T1000 (cell line): ENCODE data around the gene SCAANT1.

Experiments
- DNase-seq: peaks from one replicate; lab custom pipeline; 2025; ENCODE audit warnings: mixed read lengths; lab: John Stamatoyannopoulos, UW

Gene SCAANT1

DNA sequence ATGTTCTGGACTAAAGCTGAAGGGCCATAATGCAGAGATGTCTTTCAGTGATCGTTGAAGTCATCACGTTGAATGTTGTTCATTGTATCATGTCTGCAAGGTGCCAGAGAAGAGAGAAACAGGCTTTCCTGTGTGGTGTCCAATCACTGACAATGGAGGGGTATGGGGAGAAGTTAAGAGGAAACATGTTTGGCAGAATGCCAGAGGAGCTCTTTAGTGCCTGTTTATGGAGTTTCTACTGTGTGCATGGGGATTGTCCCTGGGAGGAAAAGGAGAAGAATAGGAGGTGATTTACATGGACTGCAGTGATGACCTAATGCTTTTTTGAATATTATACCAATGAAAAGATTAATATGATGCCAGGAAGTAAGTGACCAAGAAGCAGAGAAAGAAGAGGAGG, 11.7 kb downstream of the SCAANT1 start:
- DNase-seq, result no peak

- no peak for DNase-seq
Observed at GRCh38 chr3:63900010-63900409, 12.2 kb downstream of the SCAANT1 start.

GRCh38 chr3:63896332-63897030, 15.7 kb downstream of the SCAANT1 start:
- DNase-seq, result no peak

GRCh38 chr3:63895422-63896189, 16.6 kb downstream of the SCAANT1 start:
- DNase-seq, result no peak

DNA sequence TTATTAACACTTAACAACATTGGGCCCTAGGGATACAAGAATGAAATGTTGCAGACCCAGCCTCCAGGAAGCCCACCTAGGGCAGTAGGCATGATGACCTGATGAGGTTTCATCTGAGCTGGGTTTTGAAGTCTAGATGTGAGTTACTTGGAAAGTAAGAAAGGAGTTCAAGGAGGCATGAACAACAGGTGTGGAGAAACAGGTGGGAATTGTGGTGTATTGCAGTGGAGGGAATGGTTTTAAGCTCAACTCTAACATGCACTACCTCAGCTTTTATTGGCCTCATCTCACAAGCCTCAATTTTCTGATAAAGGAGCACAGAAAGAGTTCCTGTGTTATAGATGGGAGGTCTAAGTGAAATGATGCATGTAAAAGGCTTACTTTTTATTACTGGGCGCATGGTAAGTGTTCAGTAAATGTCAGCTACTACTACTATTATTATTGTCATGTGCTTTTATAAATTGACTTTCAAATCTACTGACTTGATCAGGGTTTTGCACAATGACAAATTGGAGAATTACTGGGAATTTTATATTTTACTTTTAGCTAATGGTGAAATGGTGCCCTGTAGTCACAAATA, 19.3 kb downstream of the SCAANT1 start:
- DNase-seq, result no peak

GRCh38 chr3:63891518-63891917, 20.7 kb downstream of the SCAANT1 start:
- DNase-seq, result no peak

GRCh38 chr3:63886858-63887257, 25.3 kb downstream of the SCAANT1 start:
- DNase-seq, result no peak

DNA sequence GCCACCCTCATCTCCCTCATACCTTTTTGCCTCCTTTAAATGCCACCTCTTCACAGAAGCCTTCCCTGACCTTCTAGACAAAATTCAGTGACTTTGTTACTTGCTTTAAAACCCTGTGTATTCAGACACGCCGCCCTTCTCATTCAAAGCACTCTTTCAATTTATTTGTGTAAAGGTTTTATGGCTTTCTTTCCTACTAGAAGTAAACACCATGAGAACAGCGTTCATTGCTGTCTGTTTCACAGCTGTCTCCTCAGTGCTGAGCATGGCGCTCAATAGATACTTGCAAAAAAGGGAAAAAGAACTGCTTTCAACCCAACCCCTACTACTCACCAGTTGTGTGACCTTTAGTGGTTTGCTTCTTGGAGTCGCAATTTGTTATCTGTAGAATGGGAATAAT, 31.5 kb downstream of the SCAANT1 start:
- no peak for DNase-seq

GRCh38 chr3:63878394-63879060, 33.7 kb downstream of the SCAANT1 start:
- DNase-seq, result no peak

DNA sequence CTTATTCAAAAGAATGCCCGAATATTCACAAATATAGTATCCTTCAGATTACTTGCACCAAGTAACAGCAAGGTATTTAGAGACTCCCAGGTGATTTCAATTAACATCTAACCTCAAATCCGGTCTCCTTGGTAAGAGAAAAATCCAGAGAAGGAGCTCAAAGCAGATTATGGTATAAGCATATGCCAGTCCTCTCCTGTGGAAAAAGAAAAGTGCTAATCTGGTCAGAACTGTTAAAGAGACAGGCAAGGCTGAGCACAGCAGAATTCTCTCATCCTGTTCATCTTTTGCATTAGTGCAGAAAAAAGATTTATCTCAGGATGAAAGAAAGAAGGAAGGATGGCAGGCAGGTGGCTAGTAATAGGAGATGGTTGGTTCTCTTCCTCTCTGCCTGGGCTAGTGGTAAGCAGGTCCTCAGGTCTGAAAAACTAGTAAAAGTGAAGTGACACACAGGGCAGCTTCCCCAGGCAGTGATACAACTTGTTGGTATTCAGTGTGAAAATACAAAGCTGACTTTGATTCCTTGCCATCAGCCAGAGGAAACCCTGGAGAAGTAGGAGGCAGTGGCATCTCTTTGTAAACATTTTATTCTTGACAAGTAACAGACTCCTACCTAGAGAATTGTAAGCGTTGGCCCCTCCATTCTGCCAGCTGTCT, 34.3 kb downstream of the SCAANT1 start:
- DNase-seq, result no peak

- DNase-seq, result no peak
Observed at GRCh38 chr3:63876260-63876659, 35.9 kb downstream of the SCAANT1 start.

DNA sequence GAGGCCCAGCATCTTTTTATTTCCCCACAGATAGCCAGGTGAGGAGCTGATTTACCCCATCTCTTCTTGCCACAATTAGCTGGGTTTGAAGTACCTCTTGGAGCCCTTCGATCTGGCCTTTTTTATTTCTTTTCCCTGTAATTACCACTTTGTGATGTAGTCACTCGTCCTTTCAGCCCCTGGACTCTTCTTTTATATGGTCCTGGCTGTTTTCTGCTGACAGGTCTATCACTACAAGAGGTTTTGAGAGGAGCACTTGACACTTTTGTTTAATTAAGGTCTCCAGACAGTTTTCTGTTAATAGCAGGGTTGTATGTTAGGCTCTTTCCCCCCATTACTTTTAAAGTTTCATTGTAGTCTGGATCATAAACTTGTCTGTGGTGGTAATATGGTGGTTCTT, 36.7 kb downstream of the SCAANT1 start:
- DNase-seq, result no peak

DNA sequence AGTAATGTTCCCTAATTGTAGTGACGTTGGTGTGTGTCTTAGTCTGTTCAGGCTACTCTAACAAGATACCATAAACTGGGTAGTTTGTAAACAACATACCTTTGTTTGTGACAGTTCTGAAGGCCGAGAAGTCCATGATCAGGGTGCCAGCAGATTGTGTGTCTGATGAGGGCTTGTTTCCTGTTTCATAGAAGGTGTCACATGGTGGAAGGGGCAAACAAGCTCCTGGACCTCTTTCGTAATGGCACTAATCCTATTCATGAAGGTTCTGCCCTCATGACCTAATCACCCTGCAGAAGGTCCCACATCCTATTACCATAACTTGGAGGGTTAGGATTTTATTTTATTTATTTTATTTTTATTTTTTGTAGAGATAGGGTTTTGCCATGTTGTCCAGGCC, 37.4 kb downstream of the SCAANT1 start:
- no peak for DNase-seq

GRCh38 chr3:63872135-63872924, 39.9 kb downstream of the SCAANT1 start:
- peak; percentile 23 for DNase-seq

- no peak for DNase-seq
Observed at GRCh38 chr3:63870615-63871005, 41.6 kb downstream of the SCAANT1 start.

DNA sequence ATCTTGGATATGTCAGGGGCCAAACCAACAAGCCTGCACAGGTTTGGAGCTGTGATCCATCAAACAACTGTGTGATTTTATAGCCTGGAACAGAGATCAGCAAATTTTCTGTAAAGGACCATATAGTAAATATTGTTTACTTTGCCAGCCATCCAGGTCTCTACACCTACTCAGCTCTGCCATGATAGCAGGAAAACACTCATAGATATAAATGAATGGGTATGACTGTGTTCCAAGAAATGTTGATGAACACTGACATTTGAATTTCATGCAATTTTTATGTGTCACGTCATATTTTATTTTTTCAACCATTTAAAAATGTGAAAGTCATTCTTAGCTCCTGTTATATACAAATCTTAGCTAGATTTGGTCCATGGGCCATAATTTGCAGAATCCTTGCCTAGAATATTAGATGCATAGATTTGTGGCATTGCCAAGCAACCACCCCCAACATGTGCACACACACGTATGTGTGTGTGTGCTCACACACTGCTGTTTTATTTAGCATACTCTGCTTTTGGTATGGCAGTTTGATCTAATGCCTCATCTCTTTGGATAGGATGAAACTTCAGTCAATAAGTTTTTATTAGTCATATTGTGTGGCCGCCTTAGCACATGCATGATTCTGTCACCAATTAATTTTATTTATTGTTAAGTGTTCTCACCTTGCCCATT, 42.1 kb downstream of the SCAANT1 start:
- DNase-seq, result no peak

DNA sequence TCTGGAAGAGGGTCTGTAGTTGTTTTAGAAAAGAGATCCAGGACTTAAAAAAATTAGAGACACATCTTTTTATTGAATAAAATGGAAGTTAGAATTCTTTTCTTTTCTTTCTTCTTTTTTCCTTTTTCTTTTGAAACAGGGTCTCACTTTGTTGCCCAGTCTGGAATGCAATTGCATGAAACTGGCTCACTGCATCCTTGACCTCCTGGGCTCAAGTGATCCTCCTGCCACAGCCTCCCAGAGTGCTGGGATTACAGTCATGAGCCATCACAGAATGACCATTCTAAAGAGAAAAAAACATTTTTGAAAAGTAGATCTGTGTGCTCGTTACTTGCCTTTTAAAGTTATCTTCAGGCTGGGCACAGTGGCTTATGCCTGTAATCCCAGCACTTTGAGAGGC, 45.0 kb downstream of the SCAANT1 start:
- DNase-seq, result no peak

- no peak for DNase-seq
Observed at GRCh38 chr3:63864965-63865327, 47.2 kb downstream of the SCAANT1 start.

DNA sequence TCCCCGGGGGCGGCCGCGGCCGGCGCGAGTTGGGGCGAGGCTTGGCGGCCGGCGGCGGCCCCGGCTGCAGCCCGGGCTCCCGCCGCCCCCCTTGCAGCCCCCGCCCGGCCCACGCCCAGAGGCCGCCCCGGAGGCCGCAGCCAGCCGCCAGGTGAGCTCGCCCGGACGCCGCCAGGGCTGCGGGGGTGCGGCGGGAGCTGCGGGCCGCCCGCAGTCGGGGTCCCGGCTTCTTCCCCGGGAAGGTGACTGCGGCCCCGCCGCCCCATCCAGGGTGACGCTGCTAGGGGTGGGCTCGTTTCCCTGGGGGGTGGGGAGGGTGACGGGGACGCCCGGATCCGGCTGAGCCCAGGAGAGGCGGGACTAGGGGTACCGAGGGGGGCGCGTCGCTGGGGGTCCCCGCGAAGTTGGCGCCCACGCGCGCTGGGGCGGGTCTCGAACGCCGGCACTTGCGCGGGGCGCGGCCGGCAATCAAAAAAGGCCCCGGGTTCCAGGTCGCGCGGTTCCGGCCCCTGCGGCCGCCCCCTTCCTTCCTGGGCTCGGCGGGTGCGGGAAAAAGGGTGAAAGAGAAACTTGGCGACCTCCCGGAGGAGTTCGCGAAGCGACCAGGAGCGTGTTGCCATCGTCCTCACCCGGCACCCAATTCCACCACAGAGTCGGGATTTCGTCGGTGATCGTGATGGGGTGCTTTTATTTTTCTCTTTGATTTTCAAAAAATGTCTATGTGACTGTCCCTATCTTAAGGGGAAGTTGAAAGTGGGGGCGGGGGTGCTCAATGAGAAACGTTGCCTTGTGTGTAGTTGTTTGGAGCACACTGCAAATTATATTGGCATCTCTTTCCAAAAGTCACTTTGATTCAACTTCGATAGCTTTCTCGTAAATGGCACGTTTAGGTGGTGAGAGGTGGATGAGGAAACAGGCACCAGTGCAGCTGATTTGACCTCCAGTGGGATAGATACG, 47.9 kb downstream of the SCAANT1 start:
- no peak for DNase-seq
